Breast epithelium (tissue), 3 donors: ENCODE results near the gene WDR93.

Experiments used
- POLR2A ChIP-seq: fragments of 450-650 bp; IDR thresholded peaks from one replicate; pipeline ENCODE4 v1.6.1; 2016; ENCODE audit warnings: antibody characterized with exemption, mild to moderate bottlenecking, moderate library complexity
- POLR2AphosphoS5 ChIP-seq, 3 donors: sonication (generic); formaldehyde crosslinking; IDR thresholded peaks; one replicate each; pipeline ENCODE4 v1.6.1; 2017; ENCODE audit warnings: antibody characterized with exemption in 3 of 3
- TF ChIP-seq, protein P1 (sequence below), 3 donors: fragments of 450-650 bp; IDR thresholded peaks; one replicate each; pipeline ENCODE4 v1.5.1; 2016 to 2017; ENCODE audit warnings: antibody characterized with exemption in 3 of 3, mild to moderate bottlenecking in 3 of 3, moderate library complexity in 3 of 3

GRCh38 chr15:89758981-89759380, 68.4 kb downstream of the WDR93 start:
- TF ChIP-seq, protein P1, sequence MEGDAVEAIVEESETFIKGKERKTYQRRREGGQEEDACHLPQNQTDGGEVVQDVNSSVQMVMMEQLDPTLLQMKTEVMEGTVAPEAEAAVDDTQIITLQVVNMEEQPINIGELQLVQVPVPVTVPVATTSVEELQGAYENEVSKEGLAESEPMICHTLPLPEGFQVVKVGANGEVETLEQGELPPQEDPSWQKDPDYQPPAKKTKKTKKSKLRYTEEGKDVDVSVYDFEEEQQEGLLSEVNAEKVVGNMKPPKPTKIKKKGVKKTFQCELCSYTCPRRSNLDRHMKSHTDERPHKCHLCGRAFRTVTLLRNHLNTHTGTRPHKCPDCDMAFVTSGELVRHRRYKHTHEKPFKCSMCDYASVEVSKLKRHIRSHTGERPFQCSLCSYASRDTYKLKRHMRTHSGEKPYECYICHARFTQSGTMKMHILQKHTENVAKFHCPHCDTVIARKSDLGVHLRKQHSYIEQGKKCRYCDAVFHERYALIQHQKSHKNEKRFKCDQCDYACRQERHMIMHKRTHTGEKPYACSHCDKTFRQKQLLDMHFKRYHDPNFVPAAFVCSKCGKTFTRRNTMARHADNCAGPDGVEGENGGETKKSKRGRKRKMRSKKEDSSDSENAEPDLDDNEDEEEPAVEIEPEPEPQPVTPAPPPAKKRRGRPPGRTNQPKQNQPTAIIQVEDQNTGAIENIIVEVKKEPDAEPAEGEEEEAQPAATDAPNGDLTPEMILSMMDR (IDR thresholded peaks at IDR 0.05) = no peak
- TF ChIP-seq POLR2A = no peak
- no peak for TF ChIP-seq POLR2AphosphoS5 (IDR thresholded peaks at IDR 0.05)
